Peyer's patch (tissue), 4 donors: Measurements from ENCODE around the gene PDZD2. TPM values are rescaled to one million over a fixed set of nuclear protein-coding genes. Genes with fewer than 3 reads are reported as not detected.

Experiments
- DNase-seq, 3 donors: peaks; one replicate each; pipeline ENCODE4 v3.0.0-alpha.2; 2017 to 2019
- H3K27ac ChIP-seq, 4 donors: fragments of 200-600 bp; sonication (generic); one replicate each; pipeline ENCODE4 v1.5.1; 2016 to 2019
- H3K27me3 ChIP-seq, 2 donors: fragments of 200-600 bp; sonication (generic); one replicate each; pipeline ENCODE4 v1.5.1; 2019
- H3K36me3 ChIP-seq, 3 donors: fragments of 200-600 bp; sonication (generic); one replicate each; pipeline ENCODE4 v1.5.1; 2016 to 2019
- H3K4me1 ChIP-seq, 4 donors: fragments of 200-600 bp; sonication (generic); one replicate each; pipeline ENCODE4 v1.5.1; 2016 to 2019
- H3K4me3 ChIP-seq, 4 donors: fragments of 200-600 bp; sonication (generic); 1 replicate in 3 of 4; 2 replicates in 1 of 4; pipeline ENCODE4 v1.5.1; 2016 to 2019; ENCODE audit warnings: mild to moderate bottlenecking in 1 of 4
- H3K9me3 ChIP-seq, 4 donors: fragments of 200-600 bp; sonication (generic); one replicate each; pipeline ENCODE4 v1.5.1; 2016 to 2019; ENCODE audit warnings: mild to moderate bottlenecking in 1 of 4
- CTCF ChIP-seq, 6 experiments: fragments of 450-650 bp in 4 of 6; fragments of 200-600 bp in 2 of 6; sonication (generic) in 1 of 6; IDR thresholded peaks; one replicate each; pipeline ENCODE4 v1.5.1; 2017 to 2019; ENCODE audit warnings: antibody characterized with exemption in 6 of 6, mild to moderate bottlenecking in 3 of 6, moderate library complexity in 1 of 6
- POLR2A ChIP-seq, 2 donors: fragments of 450-650 bp; IDR thresholded peaks; one replicate each; pipeline ENCODE4 v1.5.1; 2017; ENCODE audit warnings: antibody characterized with exemption in 2 of 2, mild to moderate bottlenecking in 2 of 2, moderate library complexity in 2 of 2
- total RNA-seq, 4 donors: library from RNA; depleted of rRNA; stranded (reverse); fragments of >200 nt; gene quantifications; one replicate each; pipeline ENCODE4 v1.1.0, GENCODE V29; 2016

PDZD2 gene
- total RNA-seq, 4 donors from 2014 or later, result 0.53 to 7.4 (median 3.0) TPM

- H3K9me3 ChIP-seq, result no peaks in the 10 kb centered on the region
- no peak overlapping the region for H3K4me3 ChIP-seq
- no peaks in the 10 kb centered on the region for H3K36me3 ChIP-seq
- no peak for TF ChIP-seq CTCF (IDR thresholded peaks at IDR 0.05)
- no peak for TF ChIP-seq POLR2A (IDR thresholded peaks at IDR 0.05)
- H3K4me1 ChIP-seq, result no peaks in the 10 kb centered on the region
- H3K27me3 ChIP-seq, result no peaks in the 10 kb centered on the region
- no peak overlapping the region for H3K27ac ChIP-seq
- DNase-seq, result no peak
Measured at GRCh38 chr5:31674371-31674951, 35.5 kb downstream of the PDZD2 start.

- Histone ChIP-seq H3K27me3 (no peaks in the 10 kb centered on the region), H3K36me3 (no peaks in the 10 kb centered on the region), H3K4me3 (no peak overlapping the region), H3K4me1 (no peaks in the 10 kb centered on the region), H3K27ac (no peak overlapping the region), H3K9me3 (no peaks in the 10 kb centered on the region)
- no peak for DNase-seq
- TF ChIP-seq CTCF (IDR thresholded peaks at IDR 0.05) (no peak), POLR2A (IDR thresholded peaks at IDR 0.05) (no peak)
Measured at GRCh38 chr5:31675472-31675871, 36.5 kb downstream of the PDZD2 start.

GRCh38 chr5:31678180-31678579 is 39.2 kb downstream of the PDZD2 start:
- H3K4me1 ChIP-seq, result no peaks in the 10 kb centered on the region
- no peak for DNase-seq
- no peaks in the 10 kb centered on the region for H3K36me3 ChIP-seq
- no peaks in the 10 kb centered on the region for H3K27me3 ChIP-seq
- H3K4me3 ChIP-seq, result no peak overlapping the region
- TF ChIP-seq POLR2A (IDR thresholded peaks at IDR 0.05), result no peak
- TF ChIP-seq CTCF (IDR thresholded peaks at IDR 0.05), result no peak
- H3K9me3 ChIP-seq, result no peaks in the 10 kb centered on the region
- H3K27ac ChIP-seq, result no peak overlapping the region

- Histone ChIP-seq H3K27me3 (no peaks in the 10 kb centered on the region), H3K9me3 (no peaks in the 10 kb centered on the region), H3K4me1 (no peaks in the 10 kb centered on the region), H3K4me3 (no peak overlapping the region), H3K27ac (no peak overlapping the region), H3K36me3 (no peaks in the 10 kb centered on the region)
- DNase-seq, result no peak
- TF ChIP-seq CTCF (IDR thresholded peaks at IDR 0.05) (no peak), POLR2A (IDR thresholded peaks at IDR 0.05) (no peak)
Measured at GRCh38 chr5:31680528-31680927, 41.6 kb downstream of the PDZD2 start.

GRCh38 chr5:31682025-31682424 is 43.1 kb downstream of the PDZD2 start:
- no peak for TF ChIP-seq POLR2A (IDR thresholded peaks at IDR 0.05)
- TF ChIP-seq CTCF (IDR thresholded peaks at IDR 0.05), result no peak
- no peak for DNase-seq
- no peaks in the 10 kb centered on the region for H3K4me1 ChIP-seq
- no peaks in the 10 kb centered on the region for H3K27me3 ChIP-seq
- H3K4me3 ChIP-seq, result no peak overlapping the region
- no peaks in the 10 kb centered on the region for H3K9me3 ChIP-seq
- no peak overlapping the region for H3K27ac ChIP-seq
- H3K36me3 ChIP-seq, result no peaks in the 10 kb centered on the region

GRCh38 chr5:31682851-31683250 is 43.9 kb downstream of the PDZD2 start:
- H3K9me3 ChIP-seq, result no peaks in the 10 kb centered on the region
- no peak for DNase-seq
- TF ChIP-seq POLR2A (IDR thresholded peaks at IDR 0.05) (no peak), CTCF (IDR thresholded peaks at IDR 0.05) (no peak)
- no peaks in the 10 kb centered on the region for H3K36me3 ChIP-seq
- no peak overlapping the region for H3K27ac ChIP-seq
- H3K27me3 ChIP-seq, result no peaks in the 10 kb centered on the region
- H3K4me1 ChIP-seq, result no peaks in the 10 kb centered on the region
- no peak overlapping the region for H3K4me3 ChIP-seq
